HAP-1 (cell line): ENCODE data around the gene PC.
"Not testable (repeated sequence)": the region's sequence is repeated elsewhere in the genome, so short reads cannot be mapped to it uniquely, and the experiment has no call there.

Experiments used
- DNase-seq, 2 experiments: peaks; one replicate each; pipeline ENCODE4 v3.0.0-alpha.2; 2016 to 2020; ENCODE audit warnings: low spot score in 2 of 2
- H3K27me3 ChIP-seq: fragments of 250-450 bp; sonication (Bioruptor Pico); 2 replicates; pipeline ENCODE4 v1.5.1; 2020; ENCODE audit warnings: low read depth, mild to moderate bottlenecking, moderate library complexity
- H3K36me3 ChIP-seq: fragments of 250-450 bp; sonication (Bioruptor Pico); replicated peaks from 2 replicates; pipeline ENCODE4 v1.5.1; 2020; ENCODE audit warnings: mild to moderate bottlenecking
- H3K4me1 ChIP-seq: fragments of 250-450 bp; sonication (Bioruptor Pico); 2 replicates; pipeline ENCODE4 v1.5.1; 2020; ENCODE audit warnings: mild to moderate bottlenecking
- H3K4me3 ChIP-seq: fragments of 250-450 bp; sonication (Bioruptor Pico); 2 replicates; pipeline ENCODE4 v1.5.1; 2020; ENCODE audit warnings: mild to moderate bottlenecking, moderate library complexity
- H3K9me3 ChIP-seq: fragments of 250-450 bp; sonication (Bioruptor Pico); 2 replicates; pipeline ENCODE4 v1.5.1; 2020; ENCODE audit warnings: mild to moderate bottlenecking, moderate library complexity
- in situ Hi-C: fragments of 300-500 bp; cut with MboI; formaldehyde crosslinking; loops from 3 replicates; pipeline ENCODE4 v1.14.3; 2020; ENCODE audit warnings: low sequenced_read_pairs, inconsistent platforms, mixed read lengths

PC gene

GRCh38 chr11:66973956-66974580 is 15.9 kb upstream of the PC start:
- Histone ChIP-seq H3K4me3 (no peak overlapping the region), H3K27me3 (no peaks in the 10 kb centered on the region), H3K36me3 (no peaks in the 10 kb centered on the region), H3K4me1 (no peaks in the 10 kb centered on the region; the same call in 1 of the 2 replicates), H3K9me3 (no peaks in the 10 kb centered on the region)
- DNase-seq, result no peak
- in situ Hi-C loops, result loop anchor here (10.0 kb wide), 1 partner anchor 279 kb away; no protein-coding TSS in a partner anchor

- no peaks in the 10 kb centered on the region for H3K27me3 ChIP-seq
- no peaks in the 10 kb centered on the region for H3K36me3 ChIP-seq
- H3K9me3 ChIP-seq, result no peaks in the 10 kb centered on the region
- no peak for DNase-seq
- in situ Hi-C loops, result loop anchor here (10.0 kb wide), 1 partner anchor 277 kb away; no protein-coding TSS in a partner anchor
- no peak overlapping the region for H3K4me3 ChIP-seq
- no peaks in the 10 kb centered on the region; the same call in 1 of the 2 replicates for H3K4me1 ChIP-seq
Measured at GRCh38 chr11:66971488-66971887, 13.3 kb upstream of the PC start.

- Histone ChIP-seq H3K4me1 (no peaks in the 10 kb centered on the region; the same call in 1 of the 2 replicates), H3K27me3 (no peaks in the 10 kb centered on the region), H3K9me3 (no peaks in the 10 kb centered on the region), H3K4me3 (no peak overlapping the region), H3K36me3 (no peaks in the 10 kb centered on the region)
- DNase-seq, result no peak
- in situ Hi-C loops, result loop anchor here (10.0 kb wide), 1 partner anchor 276 kb away; no protein-coding TSS in a partner anchor
Measured at GRCh38 chr11:66970807-66971442, 12.7 kb upstream of the PC start.

GRCh38 chr11:66970371-66970806 is 12.2 kb upstream of the PC start:
- Histone ChIP-seq H3K36me3 (no peaks in the 10 kb centered on the region), H3K4me3 (no peak overlapping the region), H3K27me3 (no peaks in the 10 kb centered on the region), H3K4me1 (no peaks in the 10 kb centered on the region; the same call in 1 of the 2 replicates), H3K9me3 (no peaks in the 10 kb centered on the region)
- DNase-seq, result no peak
- in situ Hi-C loops, result loop anchor here (10.0 kb wide), 1 partner anchor 276 kb away; no protein-coding TSS in a partner anchor

- H3K4me3 ChIP-seq, result no peak overlapping the region
- in situ Hi-C loops, result loop anchor here (10.0 kb wide), 1 partner anchor 275 kb away; no protein-coding TSS in a partner anchor
- no peaks in the 10 kb centered on the region for H3K27me3 ChIP-seq
- no peaks in the 10 kb centered on the region; the same call in 1 of the 2 replicates for H3K4me1 ChIP-seq
- H3K36me3 ChIP-seq, result no peaks in the 10 kb centered on the region
- H3K9me3 ChIP-seq, result no peaks in the 10 kb centered on the region
- no peak for DNase-seq
Measured at GRCh38 chr11:66969584-66970225, 11.5 kb upstream of the PC start.

GRCh38 chr11:66967670-66968425 is 9.7 kb upstream of the PC start:
- no peaks in the 10 kb centered on the region for H3K9me3 ChIP-seq
- no peaks in the 10 kb centered on the region for H3K36me3 ChIP-seq
- no peaks in the 10 kb centered on the region for H3K27me3 ChIP-seq
- in situ Hi-C loops, result no loop called here
- H3K4me1 ChIP-seq, result no peaks in the 10 kb centered on the region
- no peak for DNase-seq
- no peak overlapping the region for H3K4me3 ChIP-seq

- Histone ChIP-seq H3K9me3 (no peaks in the 10 kb centered on the region), H3K36me3 (no peaks in the 10 kb centered on the region), H3K27me3 (no peaks in the 10 kb centered on the region), H3K4me1 (no peaks in the 10 kb centered on the region), H3K4me3 (no peak overlapping the region)
- in situ Hi-C loops, result no loop called here
- no peak for DNase-seq
Measured at GRCh38 chr11:66966351-66966750, 8.2 kb upstream of the PC start.

- Histone ChIP-seq H3K36me3 (no peaks in the 10 kb centered on the region), H3K4me1 (no peaks in the 10 kb centered on the region), H3K9me3 (no peaks in the 10 kb centered on the region), H3K27me3 (no peaks in the 10 kb centered on the region), H3K4me3 (no peak overlapping the region)
- in situ Hi-C loops, result no loop called here
- no peak for DNase-seq
Measured at GRCh38 chr11:66964495-66964894, 6.3 kb upstream of the PC start.

GRCh38 chr11:66962801-66963200 is 4.6 kb upstream of the PC start:
- no peaks in the 10 kb centered on the region for H3K36me3 ChIP-seq
- in situ Hi-C loops, result no loop called here
- H3K9me3 ChIP-seq, result no peaks in the 10 kb centered on the region
- no peak overlapping the region for H3K4me3 ChIP-seq
- no peak for DNase-seq
- no peaks in the 10 kb centered on the region for H3K27me3 ChIP-seq
- H3K4me1 ChIP-seq, result peaks cover 8% of the 10 kb centered on the region

- no peak for DNase-seq
- H3K36me3 ChIP-seq, result no peaks in the 10 kb centered on the region
- H3K9me3 ChIP-seq, result no peaks in the 10 kb centered on the region
- no peaks in the 10 kb centered on the region for H3K27me3 ChIP-seq
- H3K4me3 ChIP-seq, result no peak overlapping the region
- in situ Hi-C loops, result no loop called here
- H3K4me1 ChIP-seq, result peaks cover 13% of the 10 kb centered on the region
Measured at GRCh38 chr11:66962247-66962646, 4.1 kb upstream of the PC start.

- H3K4me3 ChIP-seq, in situ Hi-C loops, DNase-seq, H3K27me3 ChIP-seq, H3K36me3 ChIP-seq, H3K9me3 ChIP-seq: not testable (repeated sequence)
- H3K4me1 ChIP-seq, result peaks cover 14% of the 10 kb centered on the region
Measured at GRCh38 chr11:66961691-66962213, 3.6 kb upstream of the PC start.

GRCh38 chr11:66958956-66959274 is 732 bp upstream of the PC start:
- no peak for DNase-seq
- H3K9me3 ChIP-seq, result no peaks in the 10 kb centered on the region
- peaks cover 14% of the 10 kb centered on the region for H3K4me1 ChIP-seq
- H3K27me3 ChIP-seq, result no peaks in the 10 kb centered on the region
- H3K36me3 ChIP-seq, result no peaks in the 10 kb centered on the region
- H3K4me3 ChIP-seq, result no peak overlapping the region; the same call in 1 of the 2 replicates
- in situ Hi-C loops, result no loop called here

- no peak for DNase-seq
- Histone ChIP-seq H3K9me3 (no peaks in the 10 kb centered on the region), H3K27me3 (no peaks in the 10 kb centered on the region), H3K4me1 (peaks cover 14% of the 10 kb centered on the region), H3K36me3 (no peaks in the 10 kb centered on the region), H3K4me3 (peak overlapping the region; percentile 60)
- in situ Hi-C loops, result no loop called here
Measured at GRCh38 chr11:66957971-66958231, 282 bp downstream of the PC start.
